BJ (cell line): Measurements from ENCODE around the gene ADAMTS14. TPM values are rescaled to one million over a fixed set of nuclear protein-coding genes. Genes with fewer than 3 reads are reported as not detected.

Source experiments
- CTCF ChIA-PET: fragments of 350-600 bp; formaldehyde crosslinking; extraction: SDS; loops from one replicate; lab custom pipeline; 2021; ENCODE audit warnings: antibody characterized with exemption, inconsistent platforms; lab: Yijun Ruan, JAX
- POLR2A ChIA-PET: fragments of 300-600 bp; sonication (Branson Sonifier 250); formaldehyde crosslinking; extraction: SDS; loops from one replicate; lab custom pipeline; 2021; ENCODE audit warnings: antibody characterized with exemption; lab: Charles Lee
- DNase-seq: peaks from one replicate; pipeline ENCODE4 v3.0.0-alpha.2; 2011; ENCODE audit warnings: low read depth
- H3K27me3 ChIP-seq: 2 replicates; pipeline ENCODE4 v1.6.0; 2011; ENCODE audit warnings: low read length; ENCODE audit not compliant: control insufficient read depth, insufficient read depth
- H3K36me3 ChIP-seq: 2 replicates; pipeline ENCODE4 v1.5.1; 2011; ENCODE audit warnings: low read length; ENCODE audit not compliant: control insufficient read depth, insufficient read depth
- H3K4me3 ChIP-seq: 2 replicates; pipeline ENCODE4 v1.5.1; 2011; ENCODE audit warnings: low read depth, mild to moderate bottlenecking, control low read depth, low read length
- CTCF ChIP-seq: IDR thresholded peaks from 2 replicates; pipeline ENCODE4 v1.5.1; 2011; ENCODE audit warnings: low read depth, mild to moderate bottlenecking, control low read depth, inconsistent platforms, low read length, moderate library complexity; ENCODE audit not compliant: insufficient read depth
- polyA plus RNA-seq: library from polyadenylated mRNA; depleted of rRNA; stranded (reverse); fragments of >200 nt; gene quantifications from 2 replicates; pipeline ENCODE4 v1.2.3, GENCODE V29; 2011

ADAMTS14 gene
- polyA plus RNA-seq, 1 experiment = 3.3 TPM

GRCh38 chr10:70732569-70732968 lies 60.3 kb downstream of the ADAMTS14 start:
- Histone ChIP-seq H3K36me3 (no peaks in the 10 kb centered on the region), H3K27me3 (peaks cover 1% of the 10 kb centered on the region; the same call in 1 of the 2 replicates), H3K4me3 (no peak overlapping the region)
- no peak for DNase-seq
- CTCF ChIA-PET = interaction anchor here (0.9 to 2.2 kb wide), 6 partner anchors 11 to 26 kb away, joined by 3 to 6 read pairs (median 4); no protein-coding TSS in a partner anchor
- TF ChIP-seq CTCF = no peak
- POLR2A ChIA-PET = no interaction called here

- POLR2A ChIA-PET = no interaction called here
- Histone ChIP-seq H3K4me3 (no peak overlapping the region), H3K27me3 (peaks cover 1% of the 10 kb centered on the region; the same call in 1 of the 2 replicates), H3K36me3 (no peaks in the 10 kb centered on the region)
- no peak for DNase-seq
- TF ChIP-seq CTCF = no peak
- CTCF ChIA-PET = interaction anchor here (0.5 to 2.2 kb wide), 7 partner anchors 11 to 113 kb away, joined by 3 to 6 read pairs (median 4); no protein-coding TSS in a partner anchor
Measured at GRCh38 chr10:70733051-70733450, 60.7 kb downstream of the ADAMTS14 start.

- CTCF ChIA-PET = interaction anchor here (0.8 kb wide), 1 partner anchor 169 kb away, joined by 3 read pairs; no protein-coding TSS in a partner anchor
- POLR2A ChIA-PET = no interaction called here
- H3K36me3 ChIP-seq = no peaks in the 10 kb centered on the region
- H3K27me3 ChIP-seq = peaks cover 1% of the 10 kb centered on the region; the same call in 1 of the 2 replicates
- no peak for TF ChIP-seq CTCF
- H3K4me3 ChIP-seq = no peak overlapping the region
- DNase-seq = no peak
Measured at GRCh38 chr10:70735161-70735560, 62.9 kb downstream of the ADAMTS14 start.

GRCh38 chr10:70736525-70736924 lies 64.2 kb downstream of the ADAMTS14 start:
- TF ChIP-seq CTCF = no peak

GRCh38 chr10:70737250-70737649 lies 64.9 kb downstream of the ADAMTS14 start:
- no peak for DNase-seq
- POLR2A ChIA-PET = no interaction called here
- Histone ChIP-seq H3K4me3 (no peak overlapping the region), H3K27me3 (peaks cover 1% of the 10 kb centered on the region; the same call in 1 of the 2 replicates), H3K36me3 (no peaks in the 10 kb centered on the region)
- CTCF ChIA-PET = interaction anchor here (1.2 kb wide), 1 partner anchor 81 kb away, joined by 3 read pairs; no protein-coding TSS in a partner anchor
- no peak for TF ChIP-seq CTCF

More at GRCh38 chr10:70736525-70736924, 64.2 kb downstream of the ADAMTS14 start:
- Histone ChIP-seq H3K4me3 (no peak overlapping the region), H3K36me3 (no peaks in the 10 kb centered on the region), H3K27me3 (peaks cover 1% of the 10 kb centered on the region; the same call in 1 of the 2 replicates)
- ChIA-PET CTCF (interaction anchor here (0.6 to 1.2 kb wide), 2 partner anchors 37 to 80 kb away, joined by 3 read pairs; no protein-coding TSS in a partner anchor), POLR2A (no interaction called here)
- no peak for DNase-seq
